ENCODE results near the gene LPIN3. TPM values are rescaled to one million over a fixed set of nuclear protein-coding genes. Genes with fewer than 3 reads are reported as not detected.

Gene LPIN3, protein sequence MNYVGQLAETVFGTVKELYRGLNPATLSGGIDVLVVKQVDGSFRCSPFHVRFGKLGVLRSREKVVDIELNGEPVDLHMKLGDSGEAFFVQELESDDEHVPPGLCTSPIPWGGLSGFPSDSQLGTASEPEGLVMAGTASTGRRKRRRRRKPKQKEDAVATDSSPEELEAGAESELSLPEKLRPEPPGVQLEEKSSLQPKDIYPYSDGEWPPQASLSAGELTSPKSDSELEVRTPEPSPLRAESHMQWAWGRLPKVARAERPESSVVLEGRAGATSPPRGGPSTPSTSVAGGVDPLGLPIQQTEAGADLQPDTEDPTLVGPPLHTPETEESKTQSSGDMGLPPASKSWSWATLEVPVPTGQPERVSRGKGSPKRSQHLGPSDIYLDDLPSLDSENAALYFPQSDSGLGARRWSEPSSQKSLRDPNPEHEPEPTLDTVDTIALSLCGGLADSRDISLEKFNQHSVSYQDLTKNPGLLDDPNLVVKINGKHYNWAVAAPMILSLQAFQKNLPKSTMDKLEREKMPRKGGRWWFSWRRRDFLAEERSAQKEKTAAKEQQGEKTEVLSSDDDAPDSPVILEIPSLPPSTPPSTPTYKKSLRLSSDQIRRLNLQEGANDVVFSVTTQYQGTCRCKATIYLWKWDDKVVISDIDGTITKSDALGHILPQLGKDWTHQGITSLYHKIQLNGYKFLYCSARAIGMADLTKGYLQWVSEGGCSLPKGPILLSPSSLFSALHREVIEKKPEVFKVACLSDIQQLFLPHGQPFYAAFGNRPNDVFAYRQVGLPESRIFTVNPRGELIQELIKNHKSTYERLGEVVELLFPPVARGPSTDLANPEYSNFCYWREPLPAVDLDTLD
- 1 to 10 TPM; 3.1 to 6.0 TPM for total RNA-seq
- 1 to 10 TPM; 2.7 to 5.4 TPM for polyA plus RNA-seq (ENCODE audit: insufficient read length in 2 of 2)
- long read RNA-seq, donor 1, result 0 reads
- long read RNA-seq, donor 2, result 0 reads
- long read RNA-seq, donor 3, result 0 reads
- long read RNA-seq, donor 4, partial matches to known transcripts, result 0 of 1 reads
- long read RNA-seq, donor 4, other reads (novel, unspliced or antisense), result 0 of 1 reads

DNA sequence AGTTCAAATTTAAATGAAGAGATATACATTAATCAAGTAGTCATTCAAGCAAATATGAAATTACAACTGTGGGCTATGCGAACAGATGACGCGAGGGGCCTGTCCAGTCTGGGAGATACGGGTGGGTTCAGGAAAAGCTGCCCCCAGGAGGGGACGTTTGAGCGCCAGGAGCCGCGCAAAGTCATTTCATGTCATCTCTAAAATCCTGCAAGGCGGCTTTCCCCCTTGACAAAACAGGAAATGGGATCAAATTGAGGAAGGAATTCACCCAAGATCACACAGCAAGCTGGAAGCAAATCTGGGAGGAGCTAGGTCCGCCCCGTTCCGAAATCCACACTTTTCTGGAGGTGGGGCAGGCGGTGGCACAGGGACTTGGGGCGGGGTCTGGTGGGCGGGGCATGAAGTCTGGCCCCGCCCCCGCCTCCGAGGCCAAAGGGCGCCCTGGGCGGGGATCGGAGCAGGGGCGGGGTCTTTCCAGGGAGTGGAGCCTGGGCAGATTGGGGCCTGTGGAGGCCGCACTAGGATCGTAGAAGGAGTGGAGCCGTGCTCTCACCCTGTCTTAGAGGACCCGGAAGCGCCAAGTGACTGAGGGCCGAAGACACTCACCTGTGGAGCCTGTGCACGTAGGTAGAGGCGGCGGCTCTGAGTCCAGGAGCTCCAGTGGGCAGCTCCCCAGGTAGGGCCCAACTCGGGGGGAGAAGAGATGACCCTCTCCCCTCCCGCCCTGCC, at the start of gene LPIN3:
Gene LPIN3, plus strand, starts transcription at position 495 of the 729 bp plus-strand sequence. CDS start 4,983 bp downstream, outside the sequence.
- H3K4me1 ChIP-seq (ENCODE audit: control insufficient read depth, insufficient read depth, low read length), result peaks cover 24% of the 10 kb centered on the region
- H3K36me3 ChIP-seq (ENCODE audit: control insufficient read depth, insufficient read depth, low read length), result no peaks in the 10 kb centered on the region
- peak within 1 kb of the TSS; percentile 26 for H3K4me3 ChIP-seq (ENCODE audit: low read depth, low read length)
- DNase-seq (ENCODE audit: low read depth in 4 of 6, low spot score in 6 of 6), result peak in 2 of 6 donors; percentile 55 to 78
- H3K9me3 ChIP-seq (ENCODE audit: control insufficient read depth, insufficient read depth, low read length), result no peaks in the 10 kb centered on the region
- H3K27me3 ChIP-seq (ENCODE audit: control insufficient read depth, insufficient read depth, low read length), result no peaks in the 10 kb centered on the region
- 10% methylated on average over 29 of the region's 33 CpGs for WGBS (ENCODE audit: insufficient coverage)
- no peak within 1 kb of the TSS for H3K27ac ChIP-seq (ENCODE audit: low read depth, low read length)

DNA sequence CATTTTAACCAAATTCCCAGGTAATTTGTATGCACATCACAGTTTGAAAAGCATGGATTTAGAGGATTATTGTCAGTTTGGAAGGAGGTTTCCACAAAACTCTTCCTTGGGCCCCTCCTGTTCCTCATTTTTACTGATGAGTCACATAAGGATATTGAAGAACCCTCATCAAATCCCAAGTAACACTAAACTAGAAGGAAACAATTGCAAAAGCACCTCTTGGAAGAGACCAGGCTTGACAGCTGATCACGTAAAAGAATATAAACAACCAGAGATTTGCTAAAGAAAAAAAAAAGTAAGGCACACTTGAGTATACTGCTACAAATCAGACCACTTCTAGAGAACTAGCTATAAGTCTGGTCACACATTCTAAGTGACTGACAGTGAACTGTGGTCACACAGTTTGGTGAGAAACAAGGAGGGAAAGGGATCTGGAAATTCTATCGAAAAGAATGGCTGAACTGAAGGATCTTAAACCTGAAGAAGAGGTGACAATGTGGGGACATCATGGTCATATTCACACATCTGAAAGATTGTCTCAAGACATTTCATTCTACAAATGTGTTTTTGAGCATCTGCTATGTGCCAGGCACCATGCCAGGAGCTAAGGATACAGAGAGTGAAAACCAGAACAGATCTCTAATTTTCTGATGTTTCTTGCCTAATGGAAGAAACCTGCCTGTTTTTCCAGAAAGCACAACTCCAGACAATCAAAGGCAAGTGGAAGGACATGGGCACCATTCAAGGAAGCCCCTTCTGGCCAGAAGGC, 47.2 kb upstream of the LPIN3 start:
- H3K4me1 ChIP-seq (ENCODE audit: control insufficient read depth, insufficient read depth, low read length), result peaks cover 3% of the 10 kb centered on the region
- H3K36me3 ChIP-seq (ENCODE audit: control insufficient read depth, insufficient read depth, low read length), result no peaks in the 10 kb centered on the region
- no peaks in the 10 kb centered on the region for H3K9me3 ChIP-seq (ENCODE audit: control insufficient read depth, insufficient read depth, low read length)
- WGBS (ENCODE audit: insufficient coverage), result 60% methylated on average over 1 of the region's 2 CpGs
- no peak overlapping the region for H3K4me3 ChIP-seq (ENCODE audit: low read depth, low read length)
- H3K27me3 ChIP-seq (ENCODE audit: control insufficient read depth, insufficient read depth, low read length), result no peaks in the 10 kb centered on the region
- no peak overlapping the region for H3K27ac ChIP-seq (ENCODE audit: low read depth, low read length)
- peak in 1 of 6 donors; percentile 45 for DNase-seq (ENCODE audit: low read depth in 4 of 6, low spot score in 6 of 6)

DNA sequence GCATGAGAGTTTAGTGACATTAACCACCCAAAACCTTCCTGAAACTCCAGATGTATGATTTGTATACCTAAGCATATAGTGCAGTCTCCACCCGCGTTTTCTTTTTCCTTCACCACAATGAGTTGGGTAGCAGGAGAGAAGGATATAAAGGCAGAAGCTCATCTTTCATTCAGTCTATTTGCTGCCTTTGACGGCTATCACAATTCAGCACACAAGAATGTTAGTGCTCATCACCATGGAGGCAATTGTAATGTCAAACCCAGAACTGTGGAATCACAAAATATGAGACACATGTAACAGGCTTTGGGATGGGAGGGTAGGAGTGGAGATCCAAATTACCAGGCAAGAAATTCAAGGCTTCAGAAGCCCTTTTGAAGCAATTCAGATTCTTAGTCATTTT, 40.7 kb upstream of the LPIN3 start:
- H3K4me3 ChIP-seq (ENCODE audit: low read depth, low read length), result no peak overlapping the region
- peaks cover 11% of the 10 kb centered on the region for H3K4me1 ChIP-seq (ENCODE audit: control insufficient read depth, insufficient read depth, low read length)
- no peaks in the 10 kb centered on the region for H3K9me3 ChIP-seq (ENCODE audit: control insufficient read depth, insufficient read depth, low read length)
- no CpG with 5 or more reads among the region's 3 CpGs for WGBS (ENCODE audit: insufficient coverage)
- H3K27me3 ChIP-seq (ENCODE audit: control insufficient read depth, insufficient read depth, low read length), result no peaks in the 10 kb centered on the region
- no peaks in the 10 kb centered on the region for H3K36me3 ChIP-seq (ENCODE audit: control insufficient read depth, insufficient read depth, low read length)
- DNase-seq (ENCODE audit: low read depth in 4 of 6, low spot score in 6 of 6), result peak in 1 of 6 donors; percentile 36
- H3K27ac ChIP-seq (ENCODE audit: low read depth, low read length), result no peak overlapping the region

DNA sequence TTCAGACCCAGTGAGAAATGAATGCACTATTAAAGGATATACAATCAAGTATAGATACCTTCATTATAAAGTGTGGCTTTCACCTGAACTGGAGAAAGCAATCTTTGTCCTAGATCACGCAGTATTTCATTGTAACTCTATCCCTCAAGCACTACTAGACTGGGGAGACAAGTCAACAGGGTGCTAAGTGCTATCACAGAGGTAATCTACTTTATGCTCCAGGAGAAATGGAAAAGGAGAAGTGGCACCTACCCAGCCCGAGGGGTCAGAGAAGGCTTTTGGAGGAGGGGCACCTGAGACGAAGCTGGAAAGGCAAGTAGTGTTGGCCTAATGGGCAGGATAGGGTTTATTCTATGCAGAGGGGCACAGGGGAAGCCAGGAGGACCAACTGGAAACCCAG, 40.2 kb upstream of the LPIN3 start:
- no peaks in the 10 kb centered on the region for H3K36me3 ChIP-seq (ENCODE audit: control insufficient read depth, insufficient read depth, low read length)
- no peaks in the 10 kb centered on the region for H3K9me3 ChIP-seq (ENCODE audit: control insufficient read depth, insufficient read depth, low read length)
- no peaks in the 10 kb centered on the region for H3K27me3 ChIP-seq (ENCODE audit: control insufficient read depth, insufficient read depth, low read length)
- no peak overlapping the region for H3K27ac ChIP-seq (ENCODE audit: low read depth, low read length)
- peaks cover 11% of the 10 kb centered on the region for H3K4me1 ChIP-seq (ENCODE audit: control insufficient read depth, insufficient read depth, low read length)
- no peak overlapping the region for H3K4me3 ChIP-seq (ENCODE audit: low read depth, low read length)
- WGBS (ENCODE audit: insufficient coverage), result 54% methylated on average over 2 of the region's 3 CpGs
- no peak for DNase-seq (ENCODE audit: low read depth in 4 of 6, low spot score in 6 of 6)

DNA sequence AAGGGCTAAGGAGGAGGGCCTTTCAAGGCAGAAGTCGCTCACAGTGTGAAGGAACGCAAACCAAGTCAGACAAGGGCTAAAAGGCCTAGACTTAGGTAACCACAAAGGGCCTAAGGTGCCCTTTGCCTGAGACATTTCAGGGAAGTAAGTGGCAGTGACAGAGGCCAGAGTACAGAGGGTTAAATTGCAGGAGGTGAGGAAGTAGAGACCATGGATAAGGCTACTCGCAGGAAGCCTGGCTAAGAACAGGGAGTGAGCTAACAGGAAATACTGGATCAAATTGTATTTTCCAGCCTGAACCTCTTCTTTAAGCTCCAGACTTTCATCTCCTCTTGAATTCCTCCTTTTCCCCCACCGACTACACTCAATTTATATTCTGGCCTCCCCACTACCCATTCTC, 39.7 kb upstream of the LPIN3 start:
- H3K4me1 ChIP-seq (ENCODE audit: control insufficient read depth, insufficient read depth, low read length), result peaks cover 11% of the 10 kb centered on the region
- H3K9me3 ChIP-seq (ENCODE audit: control insufficient read depth, insufficient read depth, low read length), result no peaks in the 10 kb centered on the region
- no peaks in the 10 kb centered on the region for H3K36me3 ChIP-seq (ENCODE audit: control insufficient read depth, insufficient read depth, low read length)
- H3K27ac ChIP-seq (ENCODE audit: low read depth, low read length), result no peak overlapping the region
- no peak for DNase-seq (ENCODE audit: low read depth in 4 of 6, low spot score in 6 of 6)
- no peak overlapping the region for H3K4me3 ChIP-seq (ENCODE audit: low read depth, low read length)
- H3K27me3 ChIP-seq (ENCODE audit: control insufficient read depth, insufficient read depth, low read length), result no peaks in the 10 kb centered on the region
- 71% methylated on average over 4 of the region's 4 CpGs for WGBS (ENCODE audit: insufficient coverage)

DNA sequence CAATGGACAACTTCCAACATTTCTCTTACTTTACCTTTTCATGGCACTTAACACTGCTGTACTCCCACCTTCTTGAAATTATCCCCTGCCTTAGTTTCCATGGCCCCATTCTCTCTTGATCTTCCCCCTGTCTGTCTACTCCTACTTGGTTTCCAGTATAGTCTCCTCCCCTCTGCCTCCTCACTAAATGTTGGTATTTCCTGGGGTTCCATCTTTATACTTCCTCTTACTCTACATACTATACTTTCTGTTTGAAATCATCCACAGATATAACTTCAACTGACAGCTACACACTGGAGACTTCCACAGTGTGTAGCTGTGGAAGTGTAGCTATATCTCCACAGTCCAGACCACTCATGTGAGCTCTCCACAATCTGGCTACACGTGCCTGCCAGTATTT, 36.6 kb upstream of the LPIN3 start:
- DNase-seq (ENCODE audit: low read depth in 4 of 6, low spot score in 6 of 6), result no peak
- no peak overlapping the region for H3K27ac ChIP-seq (ENCODE audit: low read depth, low read length)
- H3K4me3 ChIP-seq (ENCODE audit: low read depth, low read length), result no peak overlapping the region
- H3K27me3 ChIP-seq (ENCODE audit: control insufficient read depth, insufficient read depth, low read length), result no peaks in the 10 kb centered on the region
- no peaks in the 10 kb centered on the region for H3K36me3 ChIP-seq (ENCODE audit: control insufficient read depth, insufficient read depth, low read length)
- H3K9me3 ChIP-seq (ENCODE audit: control insufficient read depth, insufficient read depth, low read length), result no peaks in the 10 kb centered on the region
- WGBS (ENCODE audit: insufficient coverage), result no CpG with 5 or more reads among the region's 1 CpG
- H3K4me1 ChIP-seq (ENCODE audit: control insufficient read depth, insufficient read depth, low read length), result peaks cover 8% of the 10 kb centered on the region

DNA sequence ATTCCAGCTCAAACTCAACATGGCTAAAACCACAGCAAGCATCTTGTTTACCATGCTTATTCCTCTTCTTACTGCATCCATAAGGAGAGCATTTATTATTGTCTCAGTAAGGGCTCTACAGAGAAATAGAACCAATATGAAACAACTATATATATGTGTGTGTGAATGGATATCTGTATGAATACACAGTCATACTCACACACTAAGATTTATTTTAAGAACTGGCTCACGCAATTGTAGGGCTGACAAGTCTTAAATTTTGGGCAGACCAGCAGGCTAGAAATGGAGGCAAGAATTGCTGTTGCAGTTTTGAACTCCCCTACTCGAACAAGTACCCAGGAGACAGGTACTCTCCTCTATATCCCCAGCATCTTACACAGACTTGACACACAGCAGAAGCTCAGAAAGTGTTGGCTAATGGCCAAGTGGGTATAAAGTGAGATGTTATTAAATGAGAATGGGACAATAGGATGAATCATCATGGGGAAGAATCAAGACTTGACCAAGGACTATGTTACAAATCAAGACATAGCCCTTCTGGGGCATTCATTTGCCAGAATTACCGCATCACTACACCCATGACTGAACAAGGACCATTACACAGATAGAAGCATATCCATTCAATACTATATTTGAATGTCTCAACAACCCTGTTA, 36.1 kb upstream of the LPIN3 start:
- peaks cover 8% of the 10 kb centered on the region for H3K4me1 ChIP-seq (ENCODE audit: control insufficient read depth, insufficient read depth, low read length)
- no CpG with 5 or more reads among the region's 3 CpGs for WGBS (ENCODE audit: insufficient coverage)
- H3K27ac ChIP-seq (ENCODE audit: low read depth, low read length), result no peak overlapping the region
- DNase-seq (ENCODE audit: low read depth in 4 of 6, low spot score in 6 of 6), result no peak
- no peak overlapping the region for H3K4me3 ChIP-seq (ENCODE audit: low read depth, low read length)
- H3K27me3 ChIP-seq (ENCODE audit: control insufficient read depth, insufficient read depth, low read length), result no peaks in the 10 kb centered on the region
- H3K9me3 ChIP-seq (ENCODE audit: control insufficient read depth, insufficient read depth, low read length), result no peaks in the 10 kb centered on the region
- no peaks in the 10 kb centered on the region for H3K36me3 ChIP-seq (ENCODE audit: control insufficient read depth, insufficient read depth, low read length)

DNA sequence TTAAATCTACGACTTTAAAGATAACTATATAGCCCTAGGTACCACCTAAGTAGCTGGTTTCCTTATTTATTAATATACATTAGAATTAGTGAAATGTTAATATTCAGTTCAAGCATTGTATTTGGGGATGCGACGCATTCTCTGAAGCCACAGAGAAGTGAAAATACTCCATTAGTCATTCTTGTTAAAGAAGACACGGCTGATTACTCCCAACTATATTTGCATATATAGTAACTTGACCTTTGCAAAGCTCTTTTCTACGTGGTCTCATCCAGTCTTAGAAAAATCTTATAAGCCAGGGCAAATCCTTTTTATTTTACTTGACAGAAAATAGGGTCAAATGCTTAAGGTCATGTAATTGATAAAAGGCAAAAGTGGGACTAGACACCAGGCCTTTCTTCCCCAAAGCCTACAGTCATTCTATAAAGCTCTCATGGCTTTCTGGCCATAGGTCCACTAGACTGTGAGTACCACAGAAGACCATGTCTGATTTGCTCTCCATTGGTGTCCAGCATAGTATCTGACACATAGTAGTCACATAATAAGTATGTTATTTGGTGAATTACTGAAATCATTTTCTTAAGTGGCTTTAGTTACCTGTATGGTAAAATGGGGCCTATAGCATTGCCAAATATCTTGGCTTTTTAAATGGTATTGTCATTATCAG, 34.4 kb upstream of the LPIN3 start:
- Histone ChIP-seq H3K9me3 (ENCODE audit: control insufficient read depth, insufficient read depth, low read length) (no peaks in the 10 kb centered on the region), H3K27ac (ENCODE audit: low read depth, low read length) (no peak overlapping the region), H3K27me3 (ENCODE audit: control insufficient read depth, insufficient read depth, low read length) (no peaks in the 10 kb centered on the region), H3K4me1 (ENCODE audit: control insufficient read depth, insufficient read depth, low read length) (peaks cover 3% of the 10 kb centered on the region), H3K4me3 (ENCODE audit: low read depth, low read length) (no peak overlapping the region), H3K36me3 (ENCODE audit: control insufficient read depth, insufficient read depth, low read length) (no peaks in the 10 kb centered on the region)
- WGBS (ENCODE audit: insufficient coverage), result no CpG with 5 or more reads among the region's 5 CpGs
- DNase-seq (ENCODE audit: low read depth in 4 of 6, low spot score in 6 of 6), result no peak
